MM.1S (cell line): Measurements from ENCODE around the gene CACNA1D.

Experiments used
- DNase-seq: peaks from one replicate; pipeline ENCODE4 v3.0.0-alpha.2; 2015
- H2AFZ ChIP-seq: fragments of 300-600 bp; sonication (generic); 2 replicates; pipeline ENCODE4 v1.6.0; 2016; ENCODE audit warnings: antibody characterized with exemption, low read length
- H3F3A ChIP-seq: fragments of 300-600 bp; sonication (generic); 2 replicates; pipeline ENCODE4 v1.6.1; 2016; ENCODE audit warnings: mild to moderate bottlenecking, antibody characterized with exemption, low read length, moderate library complexity, mixed read lengths; ENCODE audit not compliant: insufficient read depth
- H3K27ac ChIP-seq: fragments of 300-600 bp; sonication (generic); 2 replicates; pipeline ENCODE4 v1.5.1; 2016; ENCODE audit warnings: mild to moderate bottlenecking, low read length
- H3K27me3 ChIP-seq: fragments of 300-600 bp; sonication (generic); replicated peaks from 2 replicates; pipeline ENCODE4 v1.6.0; 2016; ENCODE audit warnings: low read length; ENCODE audit not compliant: insufficient read depth
- H3K36me3 ChIP-seq: fragments of 300-600 bp; sonication (generic); replicated peaks from 2 replicates; pipeline ENCODE4 v1.6.1; 2016; ENCODE audit warnings: mild to moderate bottlenecking, low read length, mixed read lengths; ENCODE audit not compliant: insufficient read depth
- H3K4me1 ChIP-seq: fragments of 300-600 bp; sonication (generic); 2 replicates; pipeline ENCODE4 v1.6.1; 2016; ENCODE audit warnings: low read length, mixed read lengths
- H3K4me2 ChIP-seq: fragments of 300-600 bp; sonication (generic); 2 replicates; pipeline ENCODE4 v1.6.0; 2016; ENCODE audit warnings: low read depth, low read length
- H3K4me3 ChIP-seq: fragments of 300-600 bp; sonication (generic); 2 replicates; pipeline ENCODE4 v1.5.1; 2016; ENCODE audit warnings: low read length, mixed read lengths
- H3K79me2 ChIP-seq: fragments of 300-600 bp; sonication (generic); 2 replicates; pipeline ENCODE4 v1.6.1; 2016; ENCODE audit warnings: mixed run types, low read length, mixed read lengths
- H3K9ac ChIP-seq: fragments of 300-600 bp; sonication (generic); 2 replicates; pipeline ENCODE4 v1.6.1; 2016; ENCODE audit warnings: low read length, mixed read lengths
- H3K9me2 ChIP-seq: fragments of 300-600 bp; sonication (generic); replicated peaks from 2 replicates; pipeline ENCODE4 v1.6.1; 2016; ENCODE audit warnings: mild to moderate bottlenecking, low read length, mixed read lengths; ENCODE audit not compliant: insufficient read depth
- H3K9me3 ChIP-seq: fragments of 300-600 bp; sonication (generic); replicated peaks from 2 replicates; pipeline ENCODE4 v1.6.1; 2016; ENCODE audit warnings: mild to moderate bottlenecking, low read length, mixed read lengths; ENCODE audit not compliant: insufficient read depth
- H4K20me1 ChIP-seq: fragments of 300-600 bp; sonication (generic); 2 replicates; pipeline ENCODE4 v1.6.1; 2016; ENCODE audit warnings: mild to moderate bottlenecking, low read length, moderate library complexity, mixed read lengths; ENCODE audit not compliant: insufficient read depth
- CTCF ChIP-seq: fragments of 300-600 bp; sonication (generic); IDR thresholded peaks from 2 replicates; pipeline ENCODE4 v1.5.1; 2016; ENCODE audit warnings: antibody characterized with exemption, low read length, mixed read lengths
- EZH2 ChIP-seq: fragments of 300-600 bp; sonication (generic); optimal IDR thresholded peaks from 2 replicates; pipeline ENCODE3; 2017; ENCODE audit warnings: low read depth, mild to moderate bottlenecking, antibody characterized with exemption, low read length, mixed read lengths
- EZH2phosphoT487 ChIP-seq: fragments of 300-600 bp; sonication (generic); IDR thresholded peaks from 2 replicates; pipeline ENCODE4 v1.6.1; 2018; ENCODE audit warnings: antibody characterized with exemption, low read length

Gene CACNA1D

GRCh38 chr3:53593611-53594010 lies 99.2 kb downstream of the CACNA1D start:
- no peak for TF ChIP-seq EZH2
- TF ChIP-seq CTCF, result no peak
- TF ChIP-seq EZH2phosphoT487, result no peak
- no peaks in the 10 kb centered on the region for H3F3A ChIP-seq
- no peak for DNase-seq
- no peak overlapping the region for H3K9ac ChIP-seq
- H4K20me1 ChIP-seq, result no peaks in the 10 kb centered on the region
- H3K79me2 ChIP-seq, result no peaks in the 10 kb centered on the region
- H3K27ac ChIP-seq, result no peak overlapping the region
- no peaks in the 10 kb centered on the region for H3K4me1 ChIP-seq
- H3K4me3 ChIP-seq, result no peak overlapping the region
- no peak overlapping the region for H2AFZ ChIP-seq
- H3K9me2 ChIP-seq, result no peaks in the 10 kb centered on the region
- H3K9me3 ChIP-seq, result no peaks in the 10 kb centered on the region
- no peak overlapping the region for H3K4me2 ChIP-seq
- H3K36me3 ChIP-seq, result no peaks in the 10 kb centered on the region
- no peaks in the 10 kb centered on the region for H3K27me3 ChIP-seq

- Histone ChIP-seq H3K9me2 (no peaks in the 10 kb centered on the region), H3K79me2 (no peaks in the 10 kb centered on the region), H3K27ac (no peak overlapping the region), H2AFZ (no peak overlapping the region), H4K20me1 (no peaks in the 10 kb centered on the region), H3K36me3 (no peaks in the 10 kb centered on the region), H3K4me3 (no peak overlapping the region), H3K4me2 (no peak overlapping the region), H3K4me1 (no peaks in the 10 kb centered on the region), H3K9me3 (no peaks in the 10 kb centered on the region), H3K9ac (no peak overlapping the region), H3F3A (no peaks in the 10 kb centered on the region), H3K27me3 (no peaks in the 10 kb centered on the region)
- DNase-seq, result no peak
- no peak for TF ChIP-seq EZH2
- no peak for TF ChIP-seq EZH2phosphoT487
- no peak for TF ChIP-seq CTCF
Measured at GRCh38 chr3:53594276-53594675, 99.9 kb downstream of the CACNA1D start.

GRCh38 chr3:53595660-53596059 lies 101.2 kb downstream of the CACNA1D start:
- Histone ChIP-seq H4K20me1 (no peaks in the 10 kb centered on the region), H2AFZ (no peak overlapping the region), H3K4me2 (no peak overlapping the region), H3K9me3 (no peaks in the 10 kb centered on the region), H3K27me3 (no peaks in the 10 kb centered on the region), H3K9me2 (no peaks in the 10 kb centered on the region), H3K4me1 (no peaks in the 10 kb centered on the region), H3F3A (no peaks in the 10 kb centered on the region), H3K27ac (no peak overlapping the region), H3K36me3 (no peaks in the 10 kb centered on the region), H3K9ac (no peak overlapping the region), H3K79me2 (no peaks in the 10 kb centered on the region), H3K4me3 (no peak overlapping the region)
- no peak for DNase-seq
- no peak for TF ChIP-seq CTCF
